Right forelimb (tissue), 1 donor: Measurements from ENCODE around the gene CTNNAL1.
"Not testable (repeated sequence)": the region's sequence is repeated elsewhere in the genome, so short reads cannot be mapped to it uniquely, and the experiment has no call there.

Source experiments
- DNase-seq: peaks from one replicate; pipeline ENCODE4 v3.0.0-alpha.2; 2018

The CTNNAL1 gene

DNA sequence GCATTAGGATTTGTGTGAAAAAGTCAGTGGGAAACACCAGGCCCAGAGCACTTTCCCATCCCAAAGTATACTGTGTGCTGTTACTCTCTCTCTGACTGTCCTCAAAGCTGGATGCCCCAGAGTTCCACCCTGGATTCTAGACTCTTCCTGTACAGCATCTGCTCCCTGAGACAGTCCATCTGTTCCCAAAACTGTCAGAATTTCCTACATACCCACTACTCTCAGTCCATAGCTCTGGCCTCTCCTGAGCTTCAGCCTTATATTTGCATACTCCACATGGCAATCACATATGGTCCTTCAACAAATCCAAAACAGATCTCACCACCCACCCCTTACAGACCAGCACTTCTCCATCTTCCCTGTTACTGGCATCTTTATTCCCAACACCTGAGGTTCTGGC is 88.8 kb downstream of the CTNNAL1 start:
- no peak for DNase-seq

DNA sequence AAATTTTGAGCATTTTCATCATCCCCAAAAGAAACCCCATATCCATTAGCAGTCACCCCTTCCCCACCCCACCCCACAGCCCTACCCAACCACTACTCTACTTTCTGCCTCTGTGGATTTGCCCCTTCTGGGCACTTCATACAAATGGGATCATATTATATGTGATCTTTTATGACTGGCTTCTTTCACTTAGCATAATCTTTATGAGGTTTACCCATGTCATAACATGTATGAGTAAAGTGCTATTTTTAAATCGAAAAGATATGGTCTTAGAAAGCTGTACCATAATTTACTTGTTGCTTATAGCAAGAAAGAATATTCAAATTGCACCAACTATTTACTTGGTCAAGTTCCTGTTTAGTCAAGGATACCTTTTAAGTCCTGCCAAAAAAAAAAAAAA is 92.1 kb downstream of the CTNNAL1 start:
- no peak for DNase-seq

DNA sequence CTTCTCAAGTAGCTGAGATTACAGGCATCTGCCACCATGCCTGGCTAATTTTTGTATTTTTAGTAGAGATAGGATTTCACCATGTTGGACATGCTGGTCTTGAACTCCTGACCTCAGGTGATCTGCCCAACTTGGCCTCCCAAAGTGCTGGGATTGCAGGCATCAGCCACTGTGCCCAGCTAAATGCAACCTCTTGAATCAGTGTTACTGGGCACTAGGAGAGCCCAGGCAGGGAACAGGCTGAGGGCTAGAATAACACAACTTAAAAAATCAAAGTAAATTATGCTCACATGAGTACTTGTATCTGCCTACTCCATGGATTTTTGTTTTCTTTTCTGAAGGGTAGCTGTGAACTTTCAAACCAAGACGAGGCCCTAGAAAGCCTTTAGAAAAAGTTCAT is 92.9 kb downstream of the CTNNAL1 start:
- not testable (repeated sequence) for DNase-seq

DNA sequence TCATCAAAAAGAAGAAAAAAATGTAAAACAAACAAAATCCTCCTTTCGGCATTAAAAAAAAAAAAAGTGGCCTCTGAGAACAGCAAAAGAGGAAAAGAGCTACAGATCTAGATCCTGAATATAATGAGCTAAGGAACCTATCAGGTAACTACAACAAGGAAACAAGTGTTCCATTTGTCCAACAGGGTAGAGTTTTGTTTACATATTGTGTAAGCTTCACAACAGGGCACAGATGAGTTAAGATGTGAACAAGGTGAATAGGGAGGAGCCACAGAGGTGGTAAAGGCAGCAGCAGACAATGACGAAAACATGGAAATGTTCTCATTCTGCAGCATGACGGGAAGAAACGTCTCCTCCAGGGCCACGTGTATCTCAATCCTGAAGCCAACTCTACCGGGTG is 93.8 kb downstream of the CTNNAL1 start:
- DNase-seq = no peak

DNA sequence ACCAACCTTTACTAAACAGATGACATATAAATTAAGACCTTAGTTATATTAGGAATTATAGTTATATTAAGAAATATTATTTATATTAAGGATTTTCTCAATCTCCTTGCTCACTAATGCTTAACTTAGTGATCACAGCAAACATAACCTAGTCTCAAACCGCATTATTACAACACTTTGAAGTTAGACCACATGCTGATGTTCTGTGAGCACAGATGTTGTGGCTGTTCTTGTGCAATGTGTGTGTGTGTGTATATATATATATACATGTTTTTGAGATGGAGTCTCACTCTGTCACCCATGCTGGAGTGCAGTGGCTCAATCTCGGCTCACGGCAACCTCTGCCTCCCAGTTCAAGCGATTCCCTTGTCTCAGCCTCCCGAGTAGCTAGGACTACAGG is 99.9 kb downstream of the CTNNAL1 start:
- DNase-seq = no peak

DNA sequence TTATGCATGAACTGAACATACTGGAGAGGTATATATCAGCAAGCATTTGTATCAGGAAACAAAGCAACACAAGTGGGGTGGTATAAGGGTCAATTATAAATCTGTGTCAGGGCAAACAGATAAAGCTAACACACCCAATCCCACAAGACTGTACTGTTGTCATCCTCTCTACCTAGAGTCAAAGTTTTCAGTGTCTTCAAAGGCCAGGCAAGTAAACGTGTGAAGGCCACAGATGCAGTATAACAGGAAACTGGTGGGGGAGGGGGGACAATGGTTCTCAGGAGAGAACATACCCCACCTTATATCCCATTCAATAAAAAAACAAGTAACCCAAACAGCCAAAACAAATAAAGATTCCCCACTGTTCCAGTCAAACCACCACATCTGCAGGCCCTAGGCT is 101.5 kb downstream of the CTNNAL1 start:
- no peak for DNase-seq

DNA sequence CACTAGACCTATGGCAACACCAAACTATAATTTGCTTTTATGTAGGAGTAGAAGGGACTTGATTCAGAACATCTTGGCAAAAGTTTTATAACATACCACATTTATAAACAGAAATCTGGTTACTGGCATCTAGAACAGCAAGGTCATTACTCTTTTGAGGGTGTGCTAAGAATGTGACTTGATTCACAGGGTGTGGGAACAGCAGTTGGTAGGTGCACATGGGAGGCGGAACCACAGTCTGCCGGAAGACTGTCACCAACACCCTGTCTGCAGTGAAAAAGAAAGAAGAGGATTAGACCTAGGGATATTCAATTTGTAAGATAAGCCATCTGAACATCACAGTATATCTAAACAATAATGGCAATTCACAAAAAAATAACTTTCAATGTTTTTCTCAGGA is 102.4 kb downstream of the CTNNAL1 start:
- DNase-seq = no peak

DNA sequence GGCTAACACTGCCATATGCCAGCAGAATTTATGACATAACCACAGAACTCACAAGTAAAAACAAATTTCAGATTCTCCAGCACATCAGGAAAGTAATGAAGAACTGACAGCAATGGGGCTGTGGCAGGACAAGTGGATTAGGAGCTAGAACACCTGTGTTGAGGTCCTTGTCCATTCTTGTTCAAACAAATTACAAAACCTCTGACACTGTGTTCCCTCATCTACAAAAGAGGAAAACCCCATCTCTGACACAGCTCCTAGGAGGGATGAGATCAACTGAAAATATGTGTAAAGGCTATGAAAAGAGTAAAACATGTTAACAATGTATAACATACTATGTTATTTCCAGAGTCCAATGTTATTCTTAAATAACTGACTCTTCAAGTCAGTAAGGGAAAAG is 102.9 kb downstream of the CTNNAL1 start:
- DNase-seq = no peak

DNA sequence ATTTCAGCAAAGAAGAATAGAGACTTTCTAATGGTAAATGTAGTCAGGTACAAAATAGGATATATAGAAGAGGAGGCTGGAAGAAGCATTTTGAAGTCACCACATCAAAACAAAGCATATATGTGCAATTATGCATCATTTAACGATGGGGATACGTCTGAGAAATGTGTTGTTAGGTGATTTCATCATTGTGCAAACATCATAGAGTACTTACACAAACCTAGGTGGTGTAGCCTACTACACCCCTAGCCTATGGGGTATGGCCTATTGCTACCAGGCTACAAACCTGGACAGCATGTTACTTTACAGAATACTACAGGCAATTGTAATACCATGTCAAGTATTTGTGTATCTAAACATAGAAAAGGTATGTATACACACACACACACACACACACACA is 107.8 kb downstream of the CTNNAL1 start:
- DNase-seq = no peak

DNA sequence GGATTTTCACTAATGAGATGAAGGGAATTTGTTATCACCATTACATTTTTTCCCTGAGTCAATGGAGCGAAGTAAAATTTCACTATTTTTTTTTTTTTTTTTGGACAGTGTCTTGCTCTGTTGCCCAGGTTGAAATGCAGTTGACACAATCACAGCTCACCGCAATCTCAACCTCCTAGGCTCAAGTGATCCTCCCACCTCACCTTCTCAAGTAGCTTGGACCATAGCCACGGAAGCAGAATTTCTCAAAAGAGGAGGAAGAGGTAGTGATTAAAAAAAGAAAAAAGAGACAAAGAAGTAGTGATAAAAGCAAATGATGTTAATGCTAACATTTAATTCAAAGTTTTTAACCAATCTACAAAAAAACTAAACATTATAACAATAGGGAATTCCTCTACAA is 109.1 kb downstream of the CTNNAL1 start:
- no peak for DNase-seq

DNA sequence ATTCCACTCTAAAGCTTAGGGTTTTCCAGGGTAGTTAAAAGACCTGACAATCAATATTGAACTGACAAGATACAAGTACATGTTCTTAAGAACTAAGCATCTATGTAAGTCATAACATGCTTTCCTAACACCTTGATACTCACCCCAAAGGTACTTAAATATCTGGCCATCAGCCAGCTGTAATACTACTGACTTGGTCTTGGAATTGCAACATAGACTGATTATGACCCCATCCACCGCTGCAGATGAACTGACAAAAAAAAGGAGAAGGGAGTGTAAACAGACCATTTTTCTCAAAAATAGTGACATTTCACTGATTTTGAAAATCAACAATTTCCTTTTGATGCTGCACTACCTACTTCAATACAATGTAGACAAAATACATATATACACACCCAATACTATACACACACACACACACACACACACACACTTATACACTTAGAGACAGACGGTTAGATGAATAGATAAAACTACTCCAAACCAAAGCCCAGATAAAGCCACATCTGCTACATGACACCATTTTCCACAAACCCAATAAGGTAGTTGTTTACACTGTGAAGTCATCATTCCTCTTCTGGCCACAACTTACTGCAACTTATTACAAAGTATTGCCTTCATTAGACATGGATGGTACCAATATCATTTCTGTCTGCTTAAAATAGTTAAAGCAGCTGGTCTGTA is 109.7 kb downstream of the CTNNAL1 start:
- DNase-seq = no peak

DNA sequence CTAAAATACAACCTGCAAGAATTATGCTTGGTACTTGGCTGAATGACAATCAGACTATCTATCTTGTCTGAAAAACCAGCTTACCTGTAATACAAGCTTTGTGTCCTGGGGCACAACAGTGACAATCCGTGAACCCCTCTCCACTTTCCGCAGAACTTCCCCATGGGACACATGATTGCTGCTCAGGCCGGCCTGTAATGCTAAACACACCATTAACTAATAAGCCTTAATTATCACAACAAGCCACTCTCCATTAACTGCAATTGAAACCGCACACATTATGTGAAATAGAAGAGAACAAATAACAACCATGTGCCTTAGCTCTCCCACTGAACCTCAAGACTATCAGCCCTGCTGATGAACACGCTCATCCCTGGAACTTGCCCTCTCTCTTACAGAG is 113.1 kb downstream of the CTNNAL1 start:
- no peak for DNase-seq

DNA sequence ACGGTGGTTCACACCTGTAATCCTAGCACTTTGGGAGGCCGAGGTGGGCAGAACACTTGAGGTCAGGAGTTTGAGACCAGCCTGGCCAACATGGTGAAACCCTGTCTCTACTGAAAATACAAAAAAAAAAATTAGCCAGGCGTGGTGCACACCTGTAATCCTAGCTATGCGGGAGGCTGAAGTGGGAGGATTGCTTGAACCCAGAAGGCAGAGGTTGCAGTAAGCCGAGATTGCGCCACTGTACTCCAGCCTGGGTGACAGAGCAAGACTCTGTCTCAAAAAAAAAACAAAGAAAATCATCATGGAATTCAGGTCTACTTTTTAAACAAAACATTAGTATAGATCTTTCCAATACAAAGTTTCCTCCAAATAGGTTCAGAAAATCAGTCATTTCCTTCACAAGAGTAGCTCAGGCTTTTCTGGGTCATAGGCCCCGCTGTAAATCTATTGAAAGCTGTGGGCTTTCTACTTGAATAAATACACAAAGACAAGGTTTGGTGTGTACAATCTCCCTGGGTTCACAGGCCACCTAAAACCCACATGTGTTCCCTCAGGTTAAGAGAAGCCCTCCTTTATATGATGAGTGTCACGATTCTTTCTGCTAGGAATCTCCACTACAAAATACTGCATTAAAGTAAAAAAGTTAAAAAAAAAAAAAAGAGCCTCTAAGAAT is 114.1 kb downstream of the CTNNAL1 start:
- DNase-seq = not testable (repeated sequence)

DNA sequence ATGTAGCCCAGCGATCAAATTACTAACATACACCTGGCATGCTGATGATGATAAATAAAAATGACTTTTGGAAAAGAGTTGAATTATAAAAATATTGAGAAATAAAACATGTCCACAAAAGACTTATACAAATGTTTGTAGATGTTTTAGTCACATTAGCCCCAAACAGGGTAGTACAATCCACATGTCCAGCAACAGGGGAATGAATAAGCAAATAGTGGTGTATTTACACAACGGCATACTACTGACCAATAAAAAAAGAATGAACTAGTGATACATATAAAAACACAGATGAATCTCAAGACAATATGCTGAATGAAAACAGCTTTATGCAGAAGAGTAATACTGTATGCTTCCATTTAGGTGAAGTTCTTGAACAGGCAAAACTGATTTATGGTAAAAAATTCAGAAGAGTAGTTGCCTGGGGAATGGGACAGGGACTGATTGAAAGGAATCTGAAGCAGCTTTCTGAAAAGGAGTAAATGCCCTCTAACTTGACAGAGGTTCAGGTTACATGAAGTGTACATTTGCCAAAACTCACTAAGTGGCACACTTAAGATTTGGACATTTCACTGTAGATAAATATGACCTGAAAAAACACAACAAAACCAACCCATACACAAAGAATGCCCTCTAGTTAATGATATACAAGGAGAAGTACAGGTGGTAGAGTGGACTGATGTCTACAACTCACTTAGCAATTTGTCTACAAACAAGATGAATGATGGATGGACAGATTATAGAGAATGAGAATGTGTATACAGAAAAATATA is 115.8 kb downstream of the CTNNAL1 start:
- DNase-seq = no peak

DNA sequence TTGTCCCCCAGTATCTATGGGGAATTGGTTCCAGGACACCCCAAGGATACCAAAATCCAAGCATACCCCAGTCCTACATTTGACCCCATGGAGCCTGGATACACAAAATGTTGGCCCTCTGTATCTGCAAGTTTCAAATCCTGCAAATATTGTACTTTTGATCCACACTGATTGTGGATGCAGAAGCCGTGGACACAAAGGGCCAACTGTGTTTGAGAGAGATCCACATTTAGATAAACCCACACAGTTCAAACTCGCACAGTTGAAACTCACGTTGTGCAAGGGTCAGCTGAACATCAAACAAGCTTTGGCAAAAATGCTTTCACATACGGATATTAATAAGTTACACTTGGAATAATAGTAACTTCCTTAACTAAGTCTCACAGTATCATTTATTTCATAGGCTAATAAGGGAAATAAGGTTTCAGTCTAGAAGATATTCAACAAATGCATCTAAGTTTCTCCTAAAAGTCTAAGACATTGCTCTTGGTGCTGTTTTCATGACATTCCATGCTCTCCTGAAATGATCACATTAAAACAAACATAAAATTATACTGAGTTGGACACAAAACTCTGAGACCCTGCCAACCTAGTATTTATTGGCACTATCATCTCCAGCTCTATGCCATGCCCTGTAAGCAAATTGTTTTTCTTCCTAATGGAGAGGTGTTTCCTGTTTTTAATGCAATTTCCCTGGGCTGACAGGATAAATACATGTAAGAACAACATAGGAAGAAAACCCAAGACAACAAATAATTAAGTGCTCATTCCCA is 118.9 kb downstream of the CTNNAL1 start:
- DNase-seq = no peak
